NT2/D1 (cell line): ENCODE measurements around the gene FAM13B.

Source experiments
- DNase-seq: peaks from one replicate; pipeline ENCODE4 v3.0.0-alpha.2; 2011; ENCODE audit warnings: low read depth, low spot score
- H3K27me3 ChIP-seq: 2 replicates; pipeline ENCODE4 v1.6.0; 2011; ENCODE audit warnings: mild to moderate bottlenecking; ENCODE audit not compliant: insufficient read length, insufficient read depth
- H3K36me3 ChIP-seq: 2 replicates; pipeline ENCODE4 v1.6.1; 2011; ENCODE audit warnings: mild to moderate bottlenecking, low read length, mixed read lengths; ENCODE audit not compliant: insufficient read depth, insufficient read length
- H3K4me1 ChIP-seq: 2 replicates; pipeline ENCODE4 v1.5.1; 2011; ENCODE audit not compliant: insufficient read depth, insufficient read length
- H3K4me3 ChIP-seq: 2 replicates; pipeline ENCODE4 v1.5.1; 2011; ENCODE audit warnings: low read depth; ENCODE audit not compliant: insufficient read length
- H3K9ac ChIP-seq: 2 replicates; pipeline ENCODE4 v1.6.0; 2011; ENCODE audit warnings: low read depth; ENCODE audit not compliant: insufficient read length
- H3K9me3 ChIP-seq: 2 replicates; pipeline ENCODE4 v1.5.1; 2011; ENCODE audit warnings: mild to moderate bottlenecking, low read length; ENCODE audit not compliant: insufficient read depth
- SUZ12 ChIP-seq: IDR thresholded peaks from 2 replicates; pipeline ENCODE4 v1.6.1; 2011; ENCODE audit not compliant: insufficient read length, insufficient read depth; ENCODE audit errors: extremely low read depth
- YY1 ChIP-seq: IDR thresholded peaks from 2 replicates; pipeline ENCODE4 v1.6.1; 2011; ENCODE audit not compliant: insufficient read length, insufficient read depth
- ZNF274 ChIP-seq: IDR thresholded peaks from 2 replicates; pipeline ENCODE4 v1.6.1; 2011; ENCODE audit warnings: mild to moderate bottlenecking, low read depth, low read length

The FAM13B gene

GRCh38 chr5:137894586-137894985 is 138.3 kb downstream of the FAM13B start:
- Histone ChIP-seq H3K9ac (no peak overlapping the region), H3K9me3 (no peaks in the 10 kb centered on the region), H3K27me3 (no peaks in the 10 kb centered on the region), H3K4me1 (no peaks in the 10 kb centered on the region), H3K36me3 (no peaks in the 10 kb centered on the region), H3K4me3 (no peak overlapping the region)
- no peak for DNase-seq
- TF ChIP-seq ZNF274 (no peak), SUZ12 (no peak), YY1 (no peak)

GRCh38 chr5:137891849-137892248 is 141.0 kb downstream of the FAM13B start:
- Histone ChIP-seq H3K9ac (no peak overlapping the region), H3K36me3 (no peaks in the 10 kb centered on the region), H3K9me3 (no peaks in the 10 kb centered on the region), H3K4me3 (no peak overlapping the region), H3K4me1 (no peaks in the 10 kb centered on the region), H3K27me3 (no peaks in the 10 kb centered on the region)
- TF ChIP-seq SUZ12 (no peak), YY1 (no peak), ZNF274 (no peak)
- no peak for DNase-seq

GRCh38 chr5:137890845-137891244 is 142.0 kb downstream of the FAM13B start:
- H3K9ac ChIP-seq: no peak overlapping the region
- no peak overlapping the region for H3K4me3 ChIP-seq
- no peaks in the 10 kb centered on the region for H3K36me3 ChIP-seq
- TF ChIP-seq SUZ12: no peak
- TF ChIP-seq ZNF274: no peak
- no peak for TF ChIP-seq YY1
- DNase-seq: no peak
- H3K27me3 ChIP-seq: no peaks in the 10 kb centered on the region
- H3K4me1 ChIP-seq: no peaks in the 10 kb centered on the region
- no peaks in the 10 kb centered on the region for H3K9me3 ChIP-seq

- peak within 1 kb of the TSS; percentile 64 for H3K9ac ChIP-seq
- no peak for TF ChIP-seq ZNF274
- DNase-seq: peak; percentile 43
- peak within 1 kb of the TSS; percentile 34 for H3K4me3 ChIP-seq
- H3K9me3 ChIP-seq: no peaks in the 10 kb centered on the region
- H3K36me3 ChIP-seq: no peaks in the 10 kb centered on the region
- H3K4me1 ChIP-seq: no peaks in the 10 kb centered on the region
- no peaks in the 10 kb centered on the region for H3K27me3 ChIP-seq
Measured at GRCh38 chr5:137888863-137889759, 143.8 kb downstream of the FAM13B start, which contains the start of gene PKD2L2. Gene PKD2L2 (plus strand): TSS chr5:137889457. CDS start chr5:137889492, 35 bp downstream.

GRCh38 chr5:137888466-137888862 is 144.4 kb downstream of the FAM13B start:
- no peaks in the 10 kb centered on the region for H3K4me1 ChIP-seq
- no peaks in the 10 kb centered on the region for H3K36me3 ChIP-seq
- no peaks in the 10 kb centered on the region for H3K27me3 ChIP-seq
- TF ChIP-seq YY1 (no peak), ZNF274 (no peak), SUZ12 (no peak)
- no peaks in the 10 kb centered on the region for H3K9me3 ChIP-seq
- no peak for DNase-seq
- peak overlapping the region; percentile 64 for H3K9ac ChIP-seq
- H3K4me3 ChIP-seq: no peak overlapping the region
